GM19099 (cell line): ENCODE measurements around the gene VWA7.

Source experiments
- POLR2A ChIP-seq: IDR thresholded peaks from 3 replicates; pipeline ENCODE4 v1.6.1; 2011; ENCODE audit warnings: low read depth; ENCODE audit not compliant: insufficient read length; ENCODE audit errors: extremely low read depth

VWA7 gene

DNA sequence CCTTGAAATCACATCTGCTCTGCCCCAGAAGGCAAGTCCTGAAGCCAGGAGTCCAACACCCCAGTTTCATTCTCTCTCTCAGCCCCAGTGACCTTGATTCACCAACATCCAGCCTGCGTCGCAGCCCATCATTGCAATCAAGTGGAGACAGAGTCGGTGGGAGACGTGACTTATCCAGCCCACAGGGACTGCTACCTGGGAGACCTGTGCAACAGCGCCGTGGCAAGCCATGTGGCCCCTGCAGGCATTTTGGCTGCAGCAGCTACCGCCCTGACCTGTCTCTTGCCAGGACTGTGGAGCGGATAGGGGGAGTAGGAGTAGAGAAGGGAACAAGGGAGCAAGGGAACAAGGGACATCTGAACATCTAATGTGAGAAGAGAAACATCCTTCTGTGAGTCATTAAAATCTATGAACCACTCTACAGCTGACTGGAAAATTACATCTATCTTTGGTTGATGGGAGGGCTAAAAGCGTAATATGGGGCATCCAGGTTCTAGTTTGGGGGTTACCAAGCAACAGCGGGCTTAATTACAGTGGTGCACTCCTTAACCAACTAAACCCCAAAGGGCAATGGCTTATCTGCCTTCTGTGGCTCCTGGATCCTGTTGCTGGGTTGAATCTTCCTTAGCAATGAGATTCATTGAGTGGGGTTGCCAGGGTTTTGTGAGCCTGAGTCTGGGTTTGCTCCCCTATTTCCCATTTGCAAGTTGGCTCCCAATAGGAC lies 59.5 kb downstream of the VWA7 start:
- no peak for TF ChIP-seq POLR2A
